ENCODE data around the gene ASTE1.

ASTE1 gene

GRCh38 chr3:131072099-131072559 lies 45.5 kb upstream of the ASTE1 start (continued):
- no peak for TF ChIP-seq ZNF529 (tag by site-specific recombination; IDR thresholded peaks at IDR 0.05; ENCODE audit: insufficient replicate concordance)
- TF ChIP-seq ZNF664 (tag by site-specific recombination; IDR thresholded peaks at IDR 0.05): no peak
- TF ChIP-seq ZNF214 (tag by site-specific recombination; IDR thresholded peaks at IDR 0.05; ENCODE audit: borderline replicate concordance): no peak
- TF ChIP-seq ZBTB44 (tag by site-specific recombination; IDR thresholded peaks at IDR 0.05): no peak
- no peak for TF ChIP-seq ZNF18 (tag by site-specific recombination; IDR thresholded peaks at IDR 0.05)
- TF ChIP-seq SCRT2 (tag by site-specific recombination; IDR thresholded peaks at IDR 0.05): no peak
- TF ChIP-seq ZNF16 (tag by site-specific recombination; IDR thresholded peaks at IDR 0.05; ENCODE audit: low read depth): no peak
- TF ChIP-seq ZSCAN23 (tag by site-specific recombination; IDR thresholded peaks at IDR 0.05): no peak
- no peak for TF ChIP-seq ZNF335 (tag by site-specific recombination; conservative IDR thresholded peaks at IDR 0.05)

- H3K4me3 ChIP-seq (ENCODE audit: low read depth, low read length): no peak overlapping the region
- CTCF ChIA-PET: no interaction called here
- TF ChIP-seq ZNF280C (tag by site-specific recombination; IDR thresholded peaks at IDR 0.05) (no peak), ZNF133 (tag by site-specific recombination; IDR thresholded peaks at IDR 0.05) (no peak), INSM2 (tag by site-specific recombination; IDR thresholded peaks at IDR 0.05) (no peak), ZNF416 (tag by site-specific recombination; IDR thresholded peaks at IDR 0.05) (no peak), ZNF629 (tag by site-specific recombination; IDR thresholded peaks at IDR 0.05) (no peak), PRDM6 (tag by site-specific recombination; IDR thresholded peaks at IDR 0.05) (no peak), SP7 (tag by site-specific recombination; IDR thresholded peaks at IDR 0.05) (no peak), ZNF148 (tag by site-specific recombination; IDR thresholded peaks at IDR 0.05; ENCODE audit: borderline replicate concordance) (no peak), SALL2 (tag by site-specific recombination; IDR thresholded peaks at IDR 0.05; ENCODE audit: borderline replicate concordance) (no peak), ZNF175 (tag by site-specific recombination; IDR thresholded peaks at IDR 0.05) (no peak), ZBTB11 (tag by site-specific recombination; conservative IDR thresholded peaks at IDR 0.05; ENCODE audit: low read depth) (no peak), SCRT1 (tag by site-specific recombination; IDR thresholded peaks at IDR 0.05; ENCODE audit: borderline replicate concordance) (no peak), KLF1 (tag by site-specific recombination; IDR thresholded peaks at IDR 0.05) (no peak)
These were observed 41.4 kb upstream of the ASTE1 start for GRCh38 chr3:131067983-131068382.

More at GRCh38 chr3:131067983-131068382, 41.4 kb upstream of the ASTE1 start:
- Histone ChIP-seq H3K9me3 (ENCODE audit: control insufficient read depth, insufficient read depth, low read depth, low read length) (no peaks in the 10 kb centered on the region), H3K27ac (ENCODE audit: extremely low read depth, low read depth, low read length) (no peak overlapping the region), H3K4me1 (ENCODE audit: control insufficient read depth, insufficient read depth, low read length) (no peaks in the 10 kb centered on the region), H3K36me3 (ENCODE audit: control insufficient read depth in 2 of 2, insufficient read depth in 1 of 2, low read length in 2 of 2) (no peaks in the 10 kb centered on the region)
- POLR2A ChIA-PET: no interaction called here
